H1 (cell line): ENCODE data around the gene PPM1M. TPM values are rescaled to one million over a fixed set of nuclear protein-coding genes. Genes with fewer than 3 reads are reported as not detected.

Source experiments
- CTCF ChIA-PET: fragments of 300-600 bp; sonication (Branson Sonifier 250); formaldehyde crosslinking; loops from one replicate; lab custom pipeline; 2021; ENCODE audit not compliant: partially characterized antibody; lab: Charles Lee
- POLR2A ChIA-PET: fragments of 300-600 bp; sonication (Branson Sonifier 250); formaldehyde crosslinking; loops from one replicate; lab custom pipeline; 2021; ENCODE audit warnings: inconsistent platforms; ENCODE audit not compliant: partially characterized antibody; lab: Charles Lee
- DNase-seq, 2 experiments: peaks; one replicate each; pipeline versions ENCODE4 v3.0.0 to v3.0.0-alpha.2; 2010 to 2022; ENCODE audit warnings: low spot score in 2 of 2, low read depth in 1 of 2, mixed read lengths in 1 of 2
- FAIRE-seq: peaks from 2 replicates; lab custom pipeline; 2011; peaks lifted over from hg19 to GRCh38; lab: Jason Lieb, UNC
- H2AFZ ChIP-seq: 2 replicates; pipeline ENCODE4 v1.8.1; 2012; ENCODE audit warnings: low read length, inconsistent platforms
- H2AK5ac ChIP-seq: 2 replicates; pipeline ENCODE4 v1.6.1; 2013; ENCODE audit warnings: low read depth, low read length
- H2BK120ac ChIP-seq: replicated peaks from 2 replicates; pipeline ENCODE3; 2013; ENCODE audit warnings: low read depth, low read length, inconsistent platforms
- H2BK12ac ChIP-seq: 2 replicates; pipeline ENCODE4 v1.6.1; 2013; ENCODE audit warnings: low read depth, low read length
- H2BK15ac ChIP-seq: 2 replicates; pipeline ENCODE4 v1.6.1; 2013; ENCODE audit warnings: low read length
- H2BK20ac ChIP-seq: 2 replicates; pipeline ENCODE4 v1.6.1; 2013; ENCODE audit warnings: low read length
- H2BK5ac ChIP-seq: 2 replicates; pipeline ENCODE4 v1.6.1; 2013; ENCODE audit warnings: low read depth, low read length
- H3K14ac ChIP-seq: 2 replicates; pipeline ENCODE4 v1.6.1; 2013; ENCODE audit warnings: inconsistent platforms; ENCODE audit not compliant: insufficient read length
- H3K18ac ChIP-seq: 2 replicates; pipeline ENCODE4 v1.6.1; 2013; ENCODE audit warnings: low read length; ENCODE audit errors: extremely low read depth
- H3K23ac ChIP-seq: 2 replicates; pipeline ENCODE4 v1.6.1; 2013; ENCODE audit warnings: inconsistent platforms; ENCODE audit not compliant: insufficient read length
- H3K23me2 ChIP-seq: 2 replicates; pipeline ENCODE4 v1.6.1; 2013; ENCODE audit warnings: low read depth, low read length
- H3K27ac ChIP-seq: 2 replicates; pipeline ENCODE4 v1.6.1; 2011; ENCODE audit warnings: low read depth, low read length, inconsistent platforms
- H3K27me3 ChIP-seq, 4 experiments: replicated peaks in 1 of 4; 1 replicate in 1 of 4; 2 replicates in 3 of 4; pipeline versions ENCODE4 v1.6.1 to v1.8.1; 2011 to 2013; ENCODE audit warnings: low read length in 3 of 4, mild to moderate bottlenecking in 3 of 4, inconsistent platforms in 2 of 4, mixed read lengths in 2 of 4, moderate library complexity in 1 of 4; ENCODE audit not compliant: control insufficient read depth in 3 of 4, insufficient read depth in 3 of 4; ENCODE audit errors: extremely low read depth in 1 of 4
- H3K36me3 ChIP-seq, 4 experiments: 2 replicates each; pipeline versions ENCODE4 v1.6.1 to v1.8.1; 2011 to 2013; ENCODE audit warnings: mild to moderate bottlenecking in 4 of 4, low read length in 3 of 4, moderate library complexity in 2 of 4, control low read depth in 1 of 4, inconsistent platforms in 1 of 4; ENCODE audit not compliant: insufficient read depth in 4 of 4, control insufficient read depth in 2 of 4
- H3K4ac ChIP-seq: replicated peaks from 2 replicates; pipeline ENCODE3; 2013; ENCODE audit warnings: low read length, low read depth, mixed read lengths, inconsistent platforms; ENCODE audit not compliant: insufficient read length
- H3K4me1 ChIP-seq, 4 experiments: replicated peaks in 1 of 4; 1 replicate in 1 of 4; 2 replicates in 3 of 4; pipeline versions ENCODE4 v1.6.1 to v1.8.1; 2011 to 2013; ENCODE audit warnings: low read length in 3 of 4, inconsistent platforms in 2 of 4, mixed read lengths in 1 of 4; ENCODE audit not compliant: insufficient read depth in 4 of 4, control insufficient read depth in 3 of 4
- H3K4me2 ChIP-seq, 2 experiments: 2 replicates each; pipeline versions ENCODE4 v1.6.1 to v1.8.1; 2011 to 2013; ENCODE audit warnings: low read depth in 2 of 2, low read length in 2 of 2, control low read depth in 1 of 2, inconsistent platforms in 1 of 2, mild to moderate bottlenecking in 1 of 2; ENCODE audit not compliant: insufficient read depth in 1 of 2
- H3K4me3 ChIP-seq, 4 experiments: fragments of 200-600, 300-600 bp in 1 of 4; sonication (generic), shearing (Covaris generic), sonication (Bioruptor Twin) in 1 of 4; 2 replicates each; pipeline versions ENCODE4 v1.5.1 to v1.8.1; 2011 to 2016; ENCODE audit warnings: low read length in 4 of 4, low read depth in 3 of 4, control low read depth in 2 of 4, inconsistent platforms in 2 of 4, mild to moderate bottlenecking in 2 of 4, mixed read lengths in 1 of 4, moderate library complexity in 1 of 4; ENCODE audit not compliant: insufficient read depth in 2 of 4; ENCODE audit errors: extremely low read depth in 1 of 4
- H3K56ac ChIP-seq: replicated peaks from 2 replicates; pipeline ENCODE3; 2013; ENCODE audit warnings: low read depth, mild to moderate bottlenecking, mixed read lengths, low read length, inconsistent platforms; ENCODE audit not compliant: insufficient read length
- H3K79me1 ChIP-seq: 2 replicates; pipeline ENCODE4 v1.6.1; 2013; ENCODE audit warnings: low read depth, low read length, control low read depth
- H3K79me2 ChIP-seq, 2 experiments: 2 replicates each; pipeline versions ENCODE4 v1.6.1 to v1.8.1; 2012 to 2013; ENCODE audit warnings: low read length in 2 of 2, mild to moderate bottlenecking in 2 of 2, inconsistent platforms in 1 of 2; ENCODE audit not compliant: insufficient read depth in 2 of 2, control insufficient read depth in 1 of 2
- H3K9ac ChIP-seq, 4 experiments: replicated peaks in 1 of 4; 1 replicate in 1 of 4; 2 replicates in 3 of 4; pipeline versions ENCODE4 v1.6.1 to v1.8.1; 2011 to 2013; ENCODE audit warnings: low read depth in 3 of 4, low read length in 3 of 4, control low read depth in 2 of 4, mild to moderate bottlenecking in 2 of 4, moderate library complexity in 2 of 4, inconsistent platforms in 1 of 4; ENCODE audit errors: extremely low read depth in 1 of 4
- H3K9me3 ChIP-seq, 2 experiments: 2 replicates each; pipeline versions ENCODE4 v1.6.1 to v1.8.1; 2012 to 2013; ENCODE audit warnings: mild to moderate bottlenecking in 2 of 2, moderate library complexity in 2 of 2, control low read depth in 1 of 2, inconsistent platforms in 1 of 2, low read depth in 1 of 2, low read length in 1 of 2, mixed read lengths in 1 of 2; ENCODE audit not compliant: insufficient read depth in 2 of 2
- H4K20me1 ChIP-seq, 2 experiments: replicated peaks in 1 of 2; 2 replicates each; pipeline versions ENCODE3 to v1.8.1; 2011 to 2013; ENCODE audit warnings: inconsistent platforms in 2 of 2, low read length in 2 of 2, mild to moderate bottlenecking in 1 of 2; ENCODE audit not compliant: insufficient read depth in 2 of 2, control insufficient read depth in 1 of 2
- H4K5ac ChIP-seq: 2 replicates; pipeline ENCODE4 v1.6.1; 2013; ENCODE audit warnings: low read length, low read depth, mixed read lengths, inconsistent platforms; ENCODE audit not compliant: insufficient read length
- H4K8ac ChIP-seq: 2 replicates; pipeline ENCODE4 v1.8.0; 2013; ENCODE audit warnings: mild to moderate bottlenecking, moderate library complexity, low read length, inconsistent platforms; ENCODE audit not compliant: insufficient read depth; ENCODE audit errors: extremely low read depth
- H4K91ac ChIP-seq: replicated peaks from 2 replicates; pipeline ENCODE3; 2013; ENCODE audit warnings: low read length, mixed read lengths, inconsistent platforms; ENCODE audit not compliant: insufficient read length
- FOSL1 ChIP-seq: IDR thresholded peaks from 2 replicates; pipeline ENCODE4 v1.6.1; 2011; ENCODE audit warnings: mild to moderate bottlenecking, low read depth, low read length, moderate library complexity; ENCODE audit not compliant: insufficient read depth
- HDAC2 ChIP-seq, 2 experiments: fragments of 300-600 bp in 1 of 2; sonication (generic) in 1 of 2; IDR thresholded peaks; 2 replicates each; pipeline ENCODE4 v1.6.1; 2011 to 2012; ENCODE audit warnings: low read depth in 2 of 2, low read length in 2 of 2, mild to moderate bottlenecking in 2 of 2, moderate library complexity in 2 of 2, borderline replicate concordance in 1 of 2, inconsistent platforms in 1 of 2
- JUN ChIP-seq: IDR thresholded peaks from 2 replicates; pipeline ENCODE4 v1.6.1; 2011; ENCODE audit warnings: low read depth, mild to moderate bottlenecking, improper control_type of control experiment, low read length
- KDM1A ChIP-seq: fragments of 200-600, 300-600 bp; sonication (generic); IDR thresholded peaks from 2 replicates; pipeline ENCODE4 v1.7.1; 2016; ENCODE audit warnings: mild to moderate bottlenecking, low read length, borderline replicate concordance
- PHF8 ChIP-seq: fragments of 200-600 bp; sonication (generic); conservative IDR thresholded peaks from 2 replicates; pipeline ENCODE4 v1.7.1; 2012; ENCODE audit warnings: low read depth, mild to moderate bottlenecking, inconsistent platforms, low read length, moderate library complexity
- POLR2AphosphoS5 ChIP-seq: IDR thresholded peaks from 2 replicates; pipeline ENCODE4 v1.6.1; 2011; ENCODE audit warnings: low read depth, low read length
- RFX5 ChIP-seq: IDR thresholded peaks from 2 replicates; pipeline ENCODE4 v1.6.1; 2011; ENCODE audit warnings: low read depth, low read length, improper control_type of control experiment, borderline replicate concordance
- TAF7 ChIP-seq: optimal IDR thresholded peaks from 2 replicates; pipeline ENCODE3; 2011; ENCODE audit warnings: low read depth, mild to moderate bottlenecking, inconsistent platforms, low read length, moderate library complexity, borderline replicate concordance
- WGBS, 2 experiments: shearing (Covaris generic) in 1 of 2; methylation state at CpG; one replicate each; pipeline versions ENCODE4 v1.1.6 to v1.1.7; 2013 to 2015; ENCODE audit warnings: low lambda C conversion rate in 2 of 2, mixed read lengths in 2 of 2, inconsistent platforms in 1 of 2, low coverage in 1 of 2, missing lambda C conversion rate in 1 of 2; ENCODE audit not compliant: insufficient replicate concordance in 2 of 2, insufficient coverage in 1 of 2, insufficient read length in 1 of 2; ENCODE audit errors: extremely low coverage in 1 of 2, missing lambda C conversion rate in 1 of 2; 5-methylcytosine and 5-hydroxymethylcytosine counted together
- polyA plus RNA-seq, 7 experiments: library from polyadenylated mRNA; depleted of rRNA in 3 of 7; stranded (reverse) in 5 of 7; unstranded in 2 of 7; fragments of >200 nt in 5 of 7; fragments of 200-250 nt in 2 of 7; gene quantifications; 1 replicate in 5 of 7; 2 replicates in 1 of 7; 4 replicates in 1 of 7; pipeline versions ENCODE4 v1.2.1 to v1.2.3, GENCODE V29; 2011 to 2013; ENCODE audit warnings: missing spikeins in 2 of 7, mixed read lengths in 2 of 7
- total RNA-seq: library from RNA; stranded (reverse); fragmentation: NEBNext Ultra II Directional; extraction: Animal tissue kit (Norgen Biotek cat#: 25700); gene quantifications from 2 replicates; pipeline ENCODE4 v1.2.1, GENCODE V29; 2021
- TF ChIP-seq, protein P1 (sequence below): IDR thresholded peaks from 2 replicates; pipeline ENCODE4 v1.6.1; 2012; ENCODE audit warnings: low read length, inconsistent platforms
- TF ChIP-seq, protein P2 (sequence below): IDR thresholded peaks from 2 replicates; pipeline ENCODE4 v1.6.1; 2012; ENCODE audit warnings: inconsistent platforms

The PPM1M gene
- total and polyA plus RNA-seq, 2 of the 8 experiments (the other 6 are each of a cell fraction or from before 2014, with no cell fraction given), result 5.2 to 6.3 TPM

DNA sequence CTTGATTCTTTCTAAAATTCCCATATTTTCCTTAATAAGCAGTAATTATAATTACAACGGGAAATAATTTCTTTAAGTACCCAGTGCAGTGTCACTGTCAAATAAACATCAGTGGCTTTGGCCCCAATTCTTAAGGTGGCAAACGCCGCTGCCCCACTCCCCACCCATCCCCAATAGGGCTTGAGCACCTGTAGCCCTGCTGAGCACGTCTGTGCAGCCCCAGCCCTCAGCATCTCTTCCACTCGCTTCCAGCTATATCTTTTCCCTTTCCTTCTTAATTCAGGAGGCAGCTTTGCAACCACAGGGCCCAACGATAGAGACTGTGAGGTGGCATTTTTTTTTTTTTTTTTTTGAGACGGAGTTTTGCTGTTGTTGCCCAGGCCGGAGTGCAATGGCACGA lies 9.0 kb downstream of the PPM1M start:
- no peak overlapping the region for H2AK5ac ChIP-seq
- no peaks in the 10 kb centered on the region for H3K23me2 ChIP-seq
- no peak overlapping the region for H4K91ac ChIP-seq
- H3K4me3 ChIP-seq, result no peak overlapping the region
- no peaks in the 10 kb centered on the region; a peak in 1 of 4 replicates for H3K79me2 ChIP-seq
- H2BK120ac ChIP-seq, result no peak overlapping the region
- H3K56ac ChIP-seq, result no peak overlapping the region
- H2AFZ ChIP-seq, result no peak overlapping the region
- no peak overlapping the region for H3K9ac ChIP-seq
- no peaks in the 10 kb centered on the region for H3K27me3 ChIP-seq
- no peak overlapping the region for H3K27ac ChIP-seq
- H4K20me1 ChIP-seq, result peaks cover 4 to 15% of the 10 kb centered on the region in 2 experiments
- H3K4me2 ChIP-seq, result no peak overlapping the region
- CTCF ChIA-PET, result interaction anchor here (17.7 kb wide), 1 partner anchor 24 kb away, joined by 126 read pairs; no protein-coding TSS in a partner anchor
- POLR2A ChIA-PET, result interaction anchor here (0.7 to 3.0 kb wide), 3 partner anchors 11 to 39 kb away, joined by 4 to 15 read pairs (median 5); partner anchors contain the start of gene WDR82
- no peak for FAIRE-seq
- H3K18ac ChIP-seq, result no peak overlapping the region
- H3K14ac ChIP-seq, result no peak overlapping the region
- TF ChIP-seq TAF7 (no peak), KDM1A (no peak), JUN (no peak), RFX5 (no peak), HDAC2 (IDR thresholded peaks at IDR 0.05; ENCODE audit: borderline replicate concordance in 1 of 2, low read depth in 2 of 2, low read length in 2 of 2) (no peak), FOSL1 (no peak), PHF8 (no peak), POLR2AphosphoS5 (no peak)
- TF ChIP-seq, protein P1, sequence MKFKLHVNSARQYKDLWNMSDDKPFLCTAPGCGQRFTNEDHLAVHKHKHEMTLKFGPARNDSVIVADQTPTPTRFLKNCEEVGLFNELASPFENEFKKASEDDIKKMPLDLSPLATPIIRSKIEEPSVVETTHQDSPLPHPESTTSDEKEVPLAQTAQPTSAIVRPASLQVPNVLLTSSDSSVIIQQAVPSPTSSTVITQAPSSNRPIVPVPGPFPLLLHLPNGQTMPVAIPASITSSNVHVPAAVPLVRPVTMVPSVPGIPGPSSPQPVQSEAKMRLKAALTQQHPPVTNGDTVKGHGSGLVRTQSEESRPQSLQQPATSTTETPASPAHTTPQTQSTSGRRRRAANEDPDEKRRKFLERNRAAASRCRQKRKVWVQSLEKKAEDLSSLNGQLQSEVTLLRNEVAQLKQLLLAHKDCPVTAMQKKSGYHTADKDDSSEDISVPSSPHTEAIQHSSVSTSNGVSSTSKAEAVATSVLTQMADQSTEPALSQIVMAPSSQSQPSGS, result no peak
- TF ChIP-seq, protein P2, sequence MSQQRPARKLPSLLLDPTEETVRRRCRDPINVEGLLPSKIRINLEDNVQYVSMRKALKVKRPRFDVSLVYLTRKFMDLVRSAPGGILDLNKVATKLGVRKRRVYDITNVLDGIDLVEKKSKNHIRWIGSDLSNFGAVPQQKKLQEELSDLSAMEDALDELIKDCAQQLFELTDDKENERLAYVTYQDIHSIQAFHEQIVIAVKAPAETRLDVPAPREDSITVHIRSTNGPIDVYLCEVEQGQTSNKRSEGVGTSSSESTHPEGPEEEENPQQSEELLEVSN, result no peak
- TF ChIP-seq, all 59 proteins: peak for 0
- Histone ChIP-seq H3K36me3 (peaks cover 29 to 82% (median 52%) of the 10 kb centered on the region in 4 experiments), H3K23ac (no peak overlapping the region), H3K4ac (no peak overlapping the region), H3K4me1 (no peaks in the 10 kb centered on the region), H4K5ac (no peak overlapping the region), H2BK5ac (no peak overlapping the region), H4K8ac (no peak overlapping the region), H2BK15ac (no peak overlapping the region), H3K9me3 (no peaks in the 10 kb centered on the region), H3K79me1 (no peaks in the 10 kb centered on the region), H2BK12ac (no peak overlapping the region), H2BK20ac (no peak overlapping the region)
- WGBS, 2 experiments, result 93% methylated on average over 7 of the region's 9 CpGs; no CpG with 5 or more reads in 1 of the 2 experiments
- DNase-seq, result no peak
